Erythroblast (primary cell): ENCODE measurements around the gene OR2AT4.

ENCODE experiments used
- GATA1 ChIP-seq: IDR thresholded peaks from 2 replicates; pipeline ENCODE4 v1.6.1; 2011; ENCODE audit warnings: low read depth, mild to moderate bottlenecking, control low read depth, low read length, moderate library complexity
- POLR2A ChIP-seq: IDR thresholded peaks from 2 replicates; pipeline ENCODE4 v1.6.1; 2011; ENCODE audit warnings: mild to moderate bottlenecking, low read length

- TF ChIP-seq POLR2A (no peak), GATA1 (no peak)
Observed at GRCh38 chr11:75033916-75034315, 62.8 kb downstream of the OR2AT4 start.
